ENCODE measurements around the gene MACROD2.

MACROD2 gene

DNA sequence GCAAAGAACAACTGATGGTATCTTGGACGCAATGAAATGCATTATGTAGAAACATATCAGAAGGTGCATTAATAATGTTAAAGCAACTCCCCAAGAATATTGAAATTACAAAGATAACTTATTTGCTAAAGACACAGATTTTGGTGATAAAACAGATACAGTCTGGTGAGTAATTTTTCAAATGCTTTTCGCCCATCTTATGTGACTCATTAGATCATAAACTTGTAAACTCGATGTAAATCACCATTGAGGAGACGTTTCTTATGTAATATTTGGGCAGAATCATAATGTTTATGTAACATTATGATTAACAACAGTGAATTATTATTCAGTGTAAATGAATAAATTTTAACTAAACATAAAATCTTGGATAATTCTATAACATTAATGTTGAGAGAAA is 1969.8 kb downstream of the MACROD2 start:
- Histone ChIP-seq H3K9ac (ENCODE audit: low read length) (no peak overlapping the region), H3K9me3 (ENCODE audit: insufficient read depth, low read length) (no peaks in the 10 kb centered on the region), H3K9me2 (replicated peaks; ENCODE audit: insufficient read depth, low read length) (no peaks in the 10 kb centered on the region), H3K27ac (ENCODE audit: low read depth, low read length) (no peak overlapping the region), H3K4me3 (ENCODE audit: insufficient read depth, low read length, poor library complexity, severe bottlenecking) (no peak overlapping the region), H4K20me1 (ENCODE audit: low read depth, low read length) (no peaks in the 10 kb centered on the region), H3K79me2 (ENCODE audit: insufficient read depth, low read length) (no peaks in the 10 kb centered on the region), H3K36me3 (ENCODE audit: low read length) (no peaks in the 10 kb centered on the region), H3F3A (ENCODE audit: insufficient read depth) (no peaks in the 10 kb centered on the region), H3K4me2 (ENCODE audit: low read depth, low read length, poor library complexity, severe bottlenecking) (no peak overlapping the region), H2AFZ (ENCODE audit: low read depth, low read length, severe bottlenecking) (no peak overlapping the region), H3K27me3 (ENCODE audit: low read length) (no peaks in the 10 kb centered on the region)
- no peak for TF ChIP-seq EZH2phosphoT487 (conservative IDR thresholded peaks at IDR 0.05; ENCODE audit: low read length)
- TF ChIP-seq, protein P1, sequence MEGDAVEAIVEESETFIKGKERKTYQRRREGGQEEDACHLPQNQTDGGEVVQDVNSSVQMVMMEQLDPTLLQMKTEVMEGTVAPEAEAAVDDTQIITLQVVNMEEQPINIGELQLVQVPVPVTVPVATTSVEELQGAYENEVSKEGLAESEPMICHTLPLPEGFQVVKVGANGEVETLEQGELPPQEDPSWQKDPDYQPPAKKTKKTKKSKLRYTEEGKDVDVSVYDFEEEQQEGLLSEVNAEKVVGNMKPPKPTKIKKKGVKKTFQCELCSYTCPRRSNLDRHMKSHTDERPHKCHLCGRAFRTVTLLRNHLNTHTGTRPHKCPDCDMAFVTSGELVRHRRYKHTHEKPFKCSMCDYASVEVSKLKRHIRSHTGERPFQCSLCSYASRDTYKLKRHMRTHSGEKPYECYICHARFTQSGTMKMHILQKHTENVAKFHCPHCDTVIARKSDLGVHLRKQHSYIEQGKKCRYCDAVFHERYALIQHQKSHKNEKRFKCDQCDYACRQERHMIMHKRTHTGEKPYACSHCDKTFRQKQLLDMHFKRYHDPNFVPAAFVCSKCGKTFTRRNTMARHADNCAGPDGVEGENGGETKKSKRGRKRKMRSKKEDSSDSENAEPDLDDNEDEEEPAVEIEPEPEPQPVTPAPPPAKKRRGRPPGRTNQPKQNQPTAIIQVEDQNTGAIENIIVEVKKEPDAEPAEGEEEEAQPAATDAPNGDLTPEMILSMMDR (IDR thresholded peaks at IDR 0.05; ENCODE audit: insufficient read depth, low read length, poor library complexity, severe bottlenecking), result no peak

DNA sequence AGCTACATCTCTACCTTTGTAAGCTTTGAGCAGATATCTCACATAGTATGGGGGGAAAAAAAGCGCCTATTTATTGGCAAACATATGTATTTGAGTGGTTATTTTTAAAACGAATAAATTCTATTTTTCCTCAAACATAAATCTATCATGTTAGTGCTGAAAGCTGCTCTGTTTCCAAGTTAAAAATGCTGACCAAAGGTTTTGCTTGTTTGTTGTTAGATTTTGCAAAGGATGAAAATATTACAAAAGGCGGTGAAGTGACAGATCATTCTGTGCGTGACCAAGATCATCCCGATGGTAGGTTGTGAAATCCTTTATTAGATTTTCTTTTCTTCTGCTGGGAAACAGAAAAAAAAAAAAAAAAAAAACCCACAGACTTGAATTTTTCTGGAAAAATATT is 1972.0 kb downstream of the MACROD2 start:
- no peak overlapping the region for H3K4me2 ChIP-seq (ENCODE audit: low read depth, low read length, poor library complexity, severe bottlenecking)
- H3K9me2 ChIP-seq (replicated peaks; ENCODE audit: insufficient read depth, low read length), result no peaks in the 10 kb centered on the region
- H3K79me2 ChIP-seq (ENCODE audit: insufficient read depth, low read length), result no peaks in the 10 kb centered on the region
- H3F3A ChIP-seq (ENCODE audit: insufficient read depth), result no peaks in the 10 kb centered on the region
- H3K4me3 ChIP-seq (ENCODE audit: insufficient read depth, low read length, poor library complexity, severe bottlenecking), result no peak overlapping the region
- no peaks in the 10 kb centered on the region for H3K36me3 ChIP-seq (ENCODE audit: low read length)
- no peak overlapping the region for H3K9ac ChIP-seq (ENCODE audit: low read length)
- H3K9me3 ChIP-seq (ENCODE audit: insufficient read depth, low read length), result peaks cover 5% of the 10 kb centered on the region; the same call in 1 of the 2 replicates
- H3K27me3 ChIP-seq (ENCODE audit: low read length), result no peaks in the 10 kb centered on the region
- TF ChIP-seq EZH2phosphoT487 (conservative IDR thresholded peaks at IDR 0.05; ENCODE audit: low read length), result no peak
- TF ChIP-seq, protein P1 (IDR thresholded peaks at IDR 0.05; ENCODE audit: insufficient read depth, low read length, poor library complexity, severe bottlenecking), result no peak
- no peaks in the 10 kb centered on the region for H4K20me1 ChIP-seq (ENCODE audit: low read depth, low read length)
- no peak overlapping the region for H2AFZ ChIP-seq (ENCODE audit: low read depth, low read length, severe bottlenecking)
- no peak overlapping the region for H3K27ac ChIP-seq (ENCODE audit: low read depth, low read length)

DNA sequence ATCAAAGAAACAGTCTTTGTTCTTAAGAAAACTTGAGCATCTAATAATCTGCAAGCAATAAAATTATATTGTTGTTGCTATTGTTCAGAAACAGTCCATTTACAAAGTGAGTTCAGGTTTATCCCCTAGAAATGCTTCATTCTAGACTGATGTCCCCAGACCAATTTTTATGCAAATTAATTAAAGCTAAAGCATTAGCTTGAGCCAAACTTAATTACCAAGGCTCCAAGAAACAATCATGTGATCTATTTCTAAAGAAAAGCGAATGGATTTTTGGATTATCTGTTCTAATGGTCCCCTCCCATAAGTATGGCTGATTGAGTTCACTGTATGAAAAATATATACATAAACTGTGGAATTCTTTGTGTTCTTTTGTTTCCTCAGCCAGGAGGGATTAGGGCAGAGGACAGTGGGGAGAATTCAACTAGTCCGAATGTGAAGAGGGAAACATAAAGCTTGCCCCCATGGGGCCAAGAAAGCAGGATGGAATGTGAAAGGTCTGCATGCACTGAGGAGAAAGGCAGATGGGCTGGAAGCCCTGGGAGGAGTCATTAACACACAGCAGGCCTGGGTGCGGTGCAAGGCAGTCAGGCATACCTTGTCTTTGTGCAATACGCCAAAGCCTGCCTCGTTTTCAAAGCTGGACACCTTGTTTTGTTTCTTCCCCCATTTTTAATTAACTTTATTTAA is 1980.9 kb downstream of the MACROD2 start:
- H3K79me2 ChIP-seq (ENCODE audit: insufficient read depth, low read length), result no peaks in the 10 kb centered on the region
- no peak overlapping the region for H3K4me2 ChIP-seq (ENCODE audit: low read depth, low read length, poor library complexity, severe bottlenecking)
- H3K27ac ChIP-seq (ENCODE audit: low read depth, low read length), result no peak overlapping the region
- no peaks in the 10 kb centered on the region for H3F3A ChIP-seq (ENCODE audit: insufficient read depth)
- no peak overlapping the region for H3K4me3 ChIP-seq (ENCODE audit: insufficient read depth, low read length, poor library complexity, severe bottlenecking)
- H3K27me3 ChIP-seq (ENCODE audit: low read length), result no peaks in the 10 kb centered on the region
- H4K20me1 ChIP-seq (ENCODE audit: low read depth, low read length), result no peaks in the 10 kb centered on the region
- no peak for TF ChIP-seq EZH2phosphoT487 (conservative IDR thresholded peaks at IDR 0.05; ENCODE audit: low read length)
- TF ChIP-seq, protein P1 (IDR thresholded peaks at IDR 0.05; ENCODE audit: insufficient read depth, low read length, poor library complexity, severe bottlenecking), result no peak
- H3K9me2 ChIP-seq (replicated peaks; ENCODE audit: insufficient read depth, low read length), result no peaks in the 10 kb centered on the region
- H2AFZ ChIP-seq (ENCODE audit: low read depth, low read length, severe bottlenecking), result no peak overlapping the region
- no peaks in the 10 kb centered on the region for H3K36me3 ChIP-seq (ENCODE audit: low read length)
- peaks cover 5% of the 10 kb centered on the region; the same call in 1 of the 2 replicates for H3K9me3 ChIP-seq (ENCODE audit: insufficient read depth, low read length)
- H3K9ac ChIP-seq (ENCODE audit: low read length), result no peak overlapping the region
